Endometrium (tissue), 2 donors: ENCODE data around the gene CYP46A1.

Source experiments
- FAIRE-seq: peaks from 2 replicates; lab custom pipeline; 2012; peaks lifted over from hg19 to GRCh38; lab: Jason Lieb, UNC
- donor health status: control.
- donor health status: control.

Gene CYP46A1

GRCh38 chr14:99745307-99745951 lies 61.3 kb downstream of the CYP46A1 start:
- peak; percentile 72 for FAIRE-seq

GRCh38 chr14:99747167-99747566 lies 63.1 kb downstream of the CYP46A1 start:
- no peak for FAIRE-seq

GRCh38 chr14:99747582-99748330 lies 63.7 kb downstream of the CYP46A1 start:
- FAIRE-seq: no peak

- FAIRE-seq: no peak
These were observed 64.4 kb downstream of the CYP46A1 start for GRCh38 chr14:99748529-99748928.

GRCh38 chr14:99749142-99749541 lies 65.0 kb downstream of the CYP46A1 start:
- FAIRE-seq: no peak

GRCh38 chr14:99749763-99750715 lies 65.9 kb downstream of the CYP46A1 start:
- FAIRE-seq: no peak

- FAIRE-seq: no peak
These were observed 66.8 kb downstream of the CYP46A1 start for GRCh38 chr14:99750746-99751450.

- no peak for FAIRE-seq
These were observed 67.7 kb downstream of the CYP46A1 start for GRCh38 chr14:99751539-99752485.

GRCh38 chr14:99752486-99753121 lies 68.5 kb downstream of the CYP46A1 start:
- FAIRE-seq: no peak

GRCh38 chr14:99753225-99754140 lies 69.4 kb downstream of the CYP46A1 start:
- FAIRE-seq: no peak

GRCh38 chr14:99754141-99755067 lies 70.3 kb downstream of the CYP46A1 start:
- FAIRE-seq: no peak

- FAIRE-seq: no peak
These were observed 70.9 kb downstream of the CYP46A1 start for GRCh38 chr14:99755068-99755405.

- FAIRE-seq: no peak
These were observed 71.8 kb downstream of the CYP46A1 start for GRCh38 chr14:99755629-99756603.

- no peak for FAIRE-seq
These were observed 72.7 kb downstream of the CYP46A1 start for GRCh38 chr14:99756796-99757195.

GRCh38 chr14:99757331-99758070 lies 73.4 kb downstream of the CYP46A1 start:
- FAIRE-seq: no peak

GRCh38 chr14:99758121-99758821 lies 74.2 kb downstream of the CYP46A1 start:
- no peak for FAIRE-seq
